A204.1 (cell line): Measurements from ENCODE around the gene BBS9.
"Not testable (repeated sequence)": the region's sequence is repeated elsewhere in the genome, so short reads cannot be mapped to it uniquely, and the experiment has no call there.

ENCODE experiments used
- FAIRE-seq: peaks from 2 replicates; lab custom pipeline; 2012; peaks lifted over from hg19 to GRCh38; lab: Jason Lieb, UNC

The BBS9 gene

GRCh38 chr7:33500703-33501701 lies 371.6 kb downstream of the BBS9 start:
- no peak for FAIRE-seq

- no peak for FAIRE-seq
These were observed 373.6 kb downstream of the BBS9 start for GRCh38 chr7:33503014-33503413.

GRCh38 chr7:33503736-33504135 lies 374.4 kb downstream of the BBS9 start:
- FAIRE-seq: no peak

- no peak for FAIRE-seq
These were observed 374.9 kb downstream of the BBS9 start for GRCh38 chr7:33504266-33504665.

- no peak for FAIRE-seq
These were observed 379.8 kb downstream of the BBS9 start for GRCh38 chr7:33509206-33509605.

- FAIRE-seq: no peak
These were observed 382.4 kb downstream of the BBS9 start for GRCh38 chr7:33511778-33512177.

- FAIRE-seq: no peak
These were observed 387.2 kb downstream of the BBS9 start for GRCh38 chr7:33516568-33516967.

GRCh38 chr7:33517191-33517590 lies 387.8 kb downstream of the BBS9 start:
- FAIRE-seq: no peak

- FAIRE-seq: not testable (repeated sequence)
These were observed 397.6 kb downstream of the BBS9 start for GRCh38 chr7:33527008-33527407.

- not testable (repeated sequence) for FAIRE-seq
These were observed 398.2 kb downstream of the BBS9 start for GRCh38 chr7:33527613-33528012.

- no peak for FAIRE-seq
These were observed 399.7 kb downstream of the BBS9 start for GRCh38 chr7:33529070-33529469.

- FAIRE-seq: no peak
These were observed 401.3 kb downstream of the BBS9 start for GRCh38 chr7:33530664-33531063.

- FAIRE-seq: no peak
These were observed 402.5 kb downstream of the BBS9 start for GRCh38 chr7:33531888-33532287.

- FAIRE-seq: no peak
These were observed 405.5 kb downstream of the BBS9 start for GRCh38 chr7:33534833-33535232.

GRCh38 chr7:33535989-33536388 lies 406.6 kb downstream of the BBS9 start:
- no peak for FAIRE-seq

- FAIRE-seq: no peak
These were observed 407.2 kb downstream of the BBS9 start for GRCh38 chr7:33536398-33537103.

GRCh38 chr7:33537104-33537477 lies 407.7 kb downstream of the BBS9 start:
- no peak for FAIRE-seq

GRCh38 chr7:33539198-33539597 lies 409.8 kb downstream of the BBS9 start:
- FAIRE-seq: no peak

GRCh38 chr7:33539659-33540400 lies 410.5 kb downstream of the BBS9 start:
- FAIRE-seq: no peak

GRCh38 chr7:33547880-33548279 lies 418.5 kb downstream of the BBS9 start:
- no peak for FAIRE-seq

GRCh38 chr7:33550363-33550762 lies 421.0 kb downstream of the BBS9 start:
- no peak for FAIRE-seq

- no peak for FAIRE-seq
These were observed 421.6 kb downstream of the BBS9 start for GRCh38 chr7:33550979-33551378.

GRCh38 chr7:33554046-33554445 lies 424.7 kb downstream of the BBS9 start:
- FAIRE-seq: no peak
